ENCODE data around the gene GABRG3.

DNA sequence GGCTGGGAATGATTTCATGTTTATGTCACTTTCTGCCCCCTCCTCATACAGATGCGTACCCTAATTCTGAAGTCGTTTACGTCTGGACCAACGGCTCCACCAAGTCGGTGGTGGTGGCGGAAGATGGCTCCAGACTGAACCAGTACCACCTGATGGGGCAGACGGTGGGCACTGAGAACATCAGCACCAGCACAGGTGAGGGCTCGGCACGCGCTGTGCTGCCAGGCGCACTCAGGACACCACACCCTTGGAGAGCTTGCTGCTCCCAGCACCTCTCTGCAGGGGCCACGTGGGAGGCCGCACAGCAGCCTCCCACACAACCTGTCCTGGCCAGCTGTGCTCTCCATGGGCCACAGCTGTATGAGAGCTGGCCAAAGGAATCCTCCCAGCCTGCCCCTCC is 33.8 kb upstream of the GABRG3 start:
- TF ChIP-seq RARB (CRISPR knock-in tag; IDR thresholded peaks at IDR 0.05), result no peak
- no peak for TF ChIP-seq ZFP3 (CRISPR knock-in tag; IDR thresholded peaks at IDR 0.05)
- TF ChIP-seq ZFP30 (CRISPR knock-in tag; IDR thresholded peaks at IDR 0.05), result no peak
- no peak for TF ChIP-seq ESRRG (CRISPR knock-in tag; IDR thresholded peaks at IDR 0.05)
- TF ChIP-seq OSR1 (CRISPR knock-in tag; IDR thresholded peaks at IDR 0.05), result no peak
- no peak for TF ChIP-seq ZNF70 (CRISPR knock-in tag; IDR thresholded peaks at IDR 0.05)
- TF ChIP-seq, protein P1, sequence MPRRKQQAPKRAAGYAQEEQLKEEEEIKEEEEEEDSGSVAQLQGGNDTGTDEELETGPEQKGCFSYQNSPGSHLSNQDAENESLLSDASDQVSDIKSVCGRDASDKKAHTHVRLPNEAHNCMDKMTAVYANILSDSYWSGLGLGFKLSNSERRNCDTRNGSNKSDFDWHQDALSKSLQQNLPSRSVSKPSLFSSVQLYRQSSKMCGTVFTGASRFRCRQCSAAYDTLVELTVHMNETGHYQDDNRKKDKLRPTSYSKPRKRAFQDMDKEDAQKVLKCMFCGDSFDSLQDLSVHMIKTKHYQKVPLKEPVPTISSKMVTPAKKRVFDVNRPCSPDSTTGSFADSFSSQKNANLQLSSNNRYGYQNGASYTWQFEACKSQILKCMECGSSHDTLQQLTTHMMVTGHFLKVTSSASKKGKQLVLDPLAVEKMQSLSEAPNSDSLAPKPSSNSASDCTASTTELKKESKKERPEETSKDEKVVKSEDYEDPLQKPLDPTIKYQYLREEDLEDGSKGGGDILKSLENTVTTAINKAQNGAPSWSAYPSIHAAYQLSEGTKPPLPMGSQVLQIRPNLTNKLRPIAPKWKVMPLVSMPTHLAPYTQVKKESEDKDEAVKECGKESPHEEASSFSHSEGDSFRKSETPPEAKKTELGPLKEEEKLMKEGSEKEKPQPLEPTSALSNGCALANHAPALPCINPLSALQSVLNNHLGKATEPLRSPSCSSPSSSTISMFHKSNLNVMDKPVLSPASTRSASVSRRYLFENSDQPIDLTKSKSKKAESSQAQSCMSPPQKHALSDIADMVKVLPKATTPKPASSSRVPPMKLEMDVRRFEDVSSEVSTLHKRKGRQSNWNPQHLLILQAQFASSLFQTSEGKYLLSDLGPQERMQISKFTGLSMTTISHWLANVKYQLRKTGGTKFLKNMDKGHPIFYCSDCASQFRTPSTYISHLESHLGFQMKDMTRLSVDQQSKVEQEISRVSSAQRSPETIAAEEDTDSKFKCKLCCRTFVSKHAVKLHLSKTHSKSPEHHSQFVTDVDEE (CRISPR knock-in tag; IDR thresholded peaks at IDR 0.05), result no peak

Measured in SK-N-SH treated with all-trans-retinoic acid at 6 μM for 48 hours (cell line).